ENCODE results near the gene SLF2. TPM values are rescaled to one million over a fixed set of nuclear protein-coding genes. Genes with fewer than 3 reads are reported as not detected.
A peak's percentile ranks its signal among the peaks of the same experiment; 100 is the strongest.

SLF2 gene
- total RNA-seq, 2 donors from 2014 or later, result 11.5 to 12.3 TPM

- Histone ChIP-seq H3K36me3 (peaks cover 7% of the 10 kb centered on the region), H3K27ac (peak overlapping the region; percentile 97 to 99), H3K27me3 (no peaks in the 10 kb centered on the region), H3K4me1 (peaks cover 0 to 25% of the 10 kb centered on the region in 2 donors), H3K4me3 (peak overlapping the region; percentile 99 to 100), H3K9me3 (no peaks in the 10 kb centered on the region)
- DNase-seq (ENCODE audit: low spot score), result no peak
- TF ChIP-seq CTCF (IDR thresholded peaks at IDR 0.05), result no peak
Observed at GRCh38 chr10:100912013-100912604, 654 bp upstream of the SLF2 start.

DNA sequence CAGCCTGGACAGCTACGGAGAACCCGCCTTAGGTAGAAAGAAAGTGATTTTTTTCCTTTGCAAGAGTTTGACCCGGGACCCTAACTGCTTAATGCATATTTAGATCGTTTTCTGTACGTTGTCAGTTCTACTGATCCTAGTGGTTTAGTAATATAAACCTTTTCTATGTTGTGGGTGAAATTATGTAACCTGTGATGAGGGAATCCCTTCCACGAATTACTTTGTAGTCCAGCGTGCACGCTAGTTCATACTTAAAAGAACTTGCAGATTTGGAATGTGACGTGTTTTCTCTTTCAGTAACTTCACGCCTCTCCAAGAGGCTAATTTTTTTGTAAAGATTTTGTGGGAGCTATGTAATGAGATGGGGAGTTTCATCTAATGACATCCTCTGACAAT, 705 bp downstream of the SLF2 start:
- H3K27ac ChIP-seq, result peak overlapping the region; percentile 97 to 99
- H3K36me3 ChIP-seq, result peaks cover 17% of the 10 kb centered on the region
- H3K27me3 ChIP-seq, result no peaks in the 10 kb centered on the region
- no peaks in the 10 kb centered on the region for H3K9me3 ChIP-seq
- no peak for DNase-seq (ENCODE audit: low spot score)
- H3K4me3 ChIP-seq, result peak overlapping the region; percentile 99 to 100
- peaks cover 0 to 25% of the 10 kb centered on the region in 2 donors for H3K4me1 ChIP-seq
- no peak for TF ChIP-seq CTCF (IDR thresholded peaks at IDR 0.05)

DNA sequence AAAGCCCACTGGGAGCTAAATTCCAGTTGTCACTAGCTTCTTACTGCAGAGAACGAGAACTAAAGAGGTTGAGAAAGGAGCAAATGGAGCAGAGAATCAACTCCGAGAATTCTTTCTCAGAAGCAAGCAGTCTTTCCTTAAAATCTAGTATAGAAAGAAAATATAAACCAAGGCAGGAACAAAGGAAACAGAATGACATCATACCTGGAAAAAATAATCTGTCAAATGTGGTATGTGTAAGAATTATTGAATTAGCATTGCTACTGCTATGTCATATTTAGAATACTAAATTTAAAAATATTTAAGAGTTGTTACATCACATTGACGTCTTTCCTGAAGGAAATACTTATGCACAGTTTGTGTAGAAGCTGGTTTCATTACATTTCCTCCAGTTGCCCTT, 4.3 kb downstream of the SLF2 start:
- Histone ChIP-seq H3K27me3 (no peaks in the 10 kb centered on the region), H3K4me3 (no peak overlapping the region), H3K27ac (peak overlapping the region in 1 of 2 donors; percentile 5), H3K9me3 (no peaks in the 10 kb centered on the region), H3K4me1 (peaks cover 0 to 19% of the 10 kb centered on the region in 2 donors), H3K36me3 (peaks cover 33% of the 10 kb centered on the region)
- DNase-seq (ENCODE audit: low spot score), result no peak
- TF ChIP-seq CTCF (IDR thresholded peaks at IDR 0.05), result no peak

- H3K27ac ChIP-seq, result no peak overlapping the region
- H3K4me3 ChIP-seq, result no peak overlapping the region
- H3K9me3 ChIP-seq, result no peaks in the 10 kb centered on the region
- H3K36me3 ChIP-seq, result peaks cover 35% of the 10 kb centered on the region
- no peak for DNase-seq (ENCODE audit: low spot score)
- no peaks in the 10 kb centered on the region for H3K27me3 ChIP-seq
- H3K4me1 ChIP-seq, result no peaks in the 10 kb centered on the region
- no peak for TF ChIP-seq CTCF (IDR thresholded peaks at IDR 0.05)
Observed at GRCh38 chr10:100923580-100923979, 10.8 kb downstream of the SLF2 start.

DNA sequence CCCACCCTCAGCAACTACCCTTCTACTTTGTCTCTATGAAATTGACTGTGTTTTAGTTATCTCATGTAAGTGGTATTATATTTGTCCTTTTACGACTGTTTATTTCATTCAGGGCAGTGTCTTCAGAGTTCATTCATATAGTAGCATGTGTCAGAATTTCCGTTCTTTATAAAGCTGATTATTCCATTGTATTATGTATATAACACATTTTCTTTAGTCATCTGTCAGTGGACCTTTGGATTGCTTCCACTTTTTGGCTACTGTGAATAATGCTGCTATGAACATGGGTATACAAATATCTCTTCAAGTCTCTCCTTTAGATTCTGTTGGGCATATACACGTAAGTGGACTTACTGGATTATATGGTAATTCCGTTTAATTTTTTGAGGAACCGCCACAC, 14.5 kb downstream of the SLF2 start:
- DNase-seq (ENCODE audit: low spot score), result no peak
- H3K4me3 ChIP-seq, result no peak overlapping the region
- peaks cover 0 to 16% of the 10 kb centered on the region in 2 donors for H3K4me1 ChIP-seq
- no peaks in the 10 kb centered on the region for H3K27me3 ChIP-seq
- peaks cover 55% of the 10 kb centered on the region for H3K36me3 ChIP-seq
- no peaks in the 10 kb centered on the region for H3K9me3 ChIP-seq
- no peak for TF ChIP-seq CTCF (IDR thresholded peaks at IDR 0.05)
- no peak overlapping the region for H3K27ac ChIP-seq

GRCh38 chr10:100928039-100928438, 15.3 kb downstream of the SLF2 start:
- DNase-seq (ENCODE audit: low spot score), result no peak
- no peak for TF ChIP-seq CTCF (IDR thresholded peaks at IDR 0.05)
- Histone ChIP-seq H3K27me3 (no peaks in the 10 kb centered on the region), H3K36me3 (peaks cover 60% of the 10 kb centered on the region), H3K9me3 (no peaks in the 10 kb centered on the region), H3K4me1 (peaks cover 0 to 16% of the 10 kb centered on the region in 2 donors), H3K4me3 (no peak overlapping the region), H3K27ac (peak overlapping the region in 1 of 2 donors; percentile 41)
